ENCODE results near the gene KCNIP2. TPM values are rescaled to one million over a fixed set of nuclear protein-coding genes. Genes with fewer than 3 reads are reported as not detected.
A peak's percentile ranks its signal among the peaks of the same experiment; 100 is the strongest.

KCNIP2 gene
- total and polyA plus RNA-seq, 4 donors, result 0.18 to 2.0 (median 0.72) TPM

DNA sequence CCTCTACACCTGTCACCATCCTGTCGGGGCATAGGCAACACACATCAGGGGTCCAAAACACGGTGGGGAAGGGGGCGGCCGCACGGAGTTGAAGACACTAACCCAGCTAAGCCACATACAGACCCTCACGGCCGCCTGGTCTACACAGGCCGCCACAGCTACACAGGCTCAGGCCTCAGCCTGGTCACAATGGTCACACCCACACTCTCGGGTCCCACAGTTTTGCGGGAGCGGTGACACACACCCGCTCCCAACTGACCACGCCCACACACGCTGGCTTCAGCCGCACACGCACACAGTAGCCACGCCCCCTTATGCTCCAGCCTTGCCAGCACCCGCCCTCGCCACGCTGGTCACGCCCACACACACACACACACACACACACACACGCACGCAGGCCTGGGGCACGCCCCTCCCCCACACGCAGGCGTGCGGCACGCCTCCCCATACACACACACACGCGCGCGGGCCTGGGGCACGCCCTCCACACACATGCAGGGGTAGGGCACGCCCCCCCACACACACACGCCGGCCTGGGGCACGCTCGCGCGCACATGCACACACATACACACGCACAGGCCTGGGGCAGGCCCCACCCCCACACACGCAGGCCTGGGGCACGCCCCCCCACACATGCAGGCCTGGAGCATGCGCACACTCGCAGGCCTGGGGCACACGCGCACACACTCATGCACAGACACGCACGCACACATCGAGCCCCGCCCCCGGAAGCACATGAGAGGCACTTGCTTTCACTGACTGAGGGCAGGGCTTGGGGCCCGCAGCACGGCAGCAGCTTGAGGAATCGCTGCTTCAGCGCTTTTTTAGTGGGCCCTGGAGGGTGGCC lies 13.1 kb downstream of the KCNIP2 start (continued):
- TF ChIP-seq, protein P1, sequence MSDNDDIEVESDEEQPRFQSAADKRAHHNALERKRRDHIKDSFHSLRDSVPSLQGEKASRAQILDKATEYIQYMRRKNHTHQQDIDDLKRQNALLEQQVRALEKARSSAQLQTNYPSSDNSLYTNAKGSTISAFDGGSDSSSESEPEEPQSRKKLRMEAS (IDR thresholded peaks at IDR 0.05), result peak; percentile 53
- no peak for TF ChIP-seq NR2F2 (IDR thresholded peaks at IDR 0.05)

DNA sequence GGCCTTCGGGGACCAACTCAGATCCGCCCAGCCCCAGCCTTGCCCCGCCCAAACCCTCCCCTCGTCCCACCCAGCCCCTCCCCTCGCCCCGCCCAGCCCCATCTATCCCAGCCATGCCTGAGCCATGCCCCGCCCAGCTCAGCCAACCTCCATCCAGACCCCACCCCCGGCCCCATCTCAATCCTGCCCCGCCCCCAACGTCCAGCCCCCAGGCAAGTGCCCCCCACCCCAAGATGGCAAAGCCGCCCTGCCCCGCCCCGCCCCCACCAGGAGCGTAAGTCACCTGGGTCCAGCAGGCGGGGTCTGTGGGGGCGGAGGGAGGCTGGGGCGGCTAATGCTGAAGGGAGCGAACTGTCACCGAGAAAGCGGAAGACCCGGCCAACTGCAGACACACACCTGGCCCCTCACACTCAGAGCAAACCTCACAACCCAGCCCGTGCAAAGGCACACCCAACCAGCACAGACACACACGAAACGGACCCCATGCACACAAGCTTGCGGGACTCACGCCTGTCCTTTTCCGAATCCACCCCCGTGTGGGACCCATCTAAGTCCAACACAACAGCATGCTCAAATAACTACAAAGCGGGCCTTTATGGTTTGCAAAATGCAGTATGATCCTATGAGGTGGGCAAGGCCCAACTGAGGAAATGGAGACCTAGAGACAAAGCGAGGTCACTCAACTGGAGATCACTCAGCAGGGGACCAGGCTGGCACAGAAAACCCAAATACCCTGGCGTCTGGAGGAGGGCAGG lies 13.9 kb downstream of the KCNIP2 start:
- H3K27me3 ChIP-seq (ENCODE audit: control insufficient read depth in 4 of 4, insufficient read depth in 4 of 4, low read length in 3 of 4), result no peaks in the 10 kb centered on the region
- DNase-seq (ENCODE audit: low spot score), result peak; percentile 79
- 39% methylated on average over 31 of the region's 31 CpGs for WGBS
- H3K9ac ChIP-seq (ENCODE audit: low read depth in 1 of 2, low read length in 2 of 2), result no peak overlapping the region
- no peak for TF ChIP-seq SP1 (IDR thresholded peaks at IDR 0.05)
- TF ChIP-seq, protein P2, sequence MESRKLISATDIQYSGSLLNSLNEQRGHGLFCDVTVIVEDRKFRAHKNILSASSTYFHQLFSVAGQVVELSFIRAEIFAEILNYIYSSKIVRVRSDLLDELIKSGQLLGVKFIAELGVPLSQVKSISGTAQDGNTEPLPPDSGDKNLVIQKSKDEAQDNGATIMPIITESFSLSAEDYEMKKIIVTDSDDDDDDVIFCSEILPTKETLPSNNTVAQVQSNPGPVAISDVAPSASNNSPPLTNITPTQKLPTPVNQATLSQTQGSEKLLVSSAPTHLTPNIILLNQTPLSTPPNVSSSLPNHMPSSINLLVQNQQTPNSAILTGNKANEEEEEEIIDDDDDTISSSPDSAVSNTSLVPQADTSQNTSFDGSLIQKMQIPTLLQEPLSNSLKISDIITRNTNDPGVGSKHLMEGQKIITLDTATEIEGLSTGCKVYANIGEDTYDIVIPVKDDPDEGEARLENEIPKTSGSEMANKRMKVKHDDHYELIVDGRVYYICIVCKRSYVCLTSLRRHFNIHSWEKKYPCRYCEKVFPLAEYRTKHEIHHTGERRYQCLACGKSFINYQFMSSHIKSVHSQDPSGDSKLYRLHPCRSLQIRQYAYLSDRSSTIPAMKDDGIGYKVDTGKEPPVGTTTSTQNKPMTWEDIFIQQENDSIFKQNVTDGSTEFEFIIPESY (IDR thresholded peaks at IDR 0.05), result no peak
- TF ChIP-seq, protein P1 (IDR thresholded peaks at IDR 0.05), result no peak
- H3K9me3 ChIP-seq (ENCODE audit: control insufficient read depth in 4 of 4, low read length in 3 of 4), result no peaks in the 10 kb centered on the region
- H3K27ac ChIP-seq (ENCODE audit: low read depth in 1 of 2, low read length in 2 of 2), result peak overlapping the region in 1 of 2 donors; percentile 74
- H3K4me1 ChIP-seq (ENCODE audit: control insufficient read depth in 4 of 4, insufficient read depth in 4 of 4, low read length in 3 of 4), result peaks cover 0 to 25% (median 8%) of the 10 kb centered on the region in 4 donors
- H3K4me3 ChIP-seq (ENCODE audit: low read depth in 1 of 3, low read length in 3 of 3), result no peak overlapping the region
- no peaks in the 10 kb centered on the region for H3K36me3 ChIP-seq (ENCODE audit: control insufficient read depth in 4 of 4, insufficient read depth in 3 of 4, low read depth in 1 of 4, low read length in 3 of 4)

DNA sequence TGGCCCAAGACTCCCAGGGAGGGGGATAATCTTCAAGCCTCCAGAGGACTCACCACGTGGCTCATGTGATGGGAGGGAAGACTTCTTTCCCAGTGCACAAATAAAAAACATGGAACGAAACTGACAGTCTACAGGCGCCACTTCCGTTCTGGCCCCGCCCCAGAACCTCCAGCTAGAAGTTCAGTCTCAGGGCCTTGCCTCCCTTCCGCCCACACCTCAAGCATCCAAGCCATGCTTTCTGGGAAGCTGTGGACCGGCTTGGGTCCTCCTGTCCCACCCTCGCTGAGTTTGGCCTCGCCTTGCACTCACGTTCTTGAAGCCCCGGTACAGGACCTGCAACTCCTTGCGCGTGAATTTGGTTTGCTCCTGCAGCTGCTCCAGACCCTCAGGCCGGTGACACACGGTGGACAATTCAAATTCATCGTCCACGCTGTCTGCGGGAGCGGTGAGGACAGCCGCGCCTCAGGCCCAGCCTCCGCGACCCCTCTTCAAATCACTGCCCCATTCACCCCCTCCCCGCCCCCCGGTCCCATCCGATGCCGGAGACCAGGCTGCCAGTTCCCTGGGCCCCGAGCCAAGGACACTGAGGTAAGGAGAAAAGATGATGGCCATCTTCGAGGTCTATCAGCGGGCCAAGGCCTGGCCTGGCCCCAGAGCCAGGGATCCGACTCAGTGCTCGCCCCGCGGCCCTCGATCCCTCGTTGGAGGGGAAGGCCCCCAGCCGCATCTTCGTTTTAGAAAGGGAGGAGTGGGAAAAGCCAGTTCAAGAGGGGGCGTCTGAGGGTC lies 14.6 kb downstream of the KCNIP2 start:
- WGBS, result 83% methylated on average over 39 of the region's 39 CpGs
- H3K9ac ChIP-seq (ENCODE audit: low read depth in 1 of 2, low read length in 2 of 2), result no peak overlapping the region
- H3K36me3 ChIP-seq (ENCODE audit: control insufficient read depth in 4 of 4, insufficient read depth in 3 of 4, low read depth in 1 of 4, low read length in 3 of 4), result no peaks in the 10 kb centered on the region
- H3K27me3 ChIP-seq (ENCODE audit: control insufficient read depth in 4 of 4, insufficient read depth in 4 of 4, low read length in 3 of 4), result no peaks in the 10 kb centered on the region
- no peak overlapping the region for H3K4me3 ChIP-seq (ENCODE audit: low read depth in 1 of 3, low read length in 3 of 3)
- DNase-seq (ENCODE audit: low spot score), result no peak
- no peak overlapping the region for H3K27ac ChIP-seq (ENCODE audit: low read depth in 1 of 2, low read length in 2 of 2)
- no peaks in the 10 kb centered on the region for H3K9me3 ChIP-seq (ENCODE audit: control insufficient read depth in 4 of 4, low read length in 3 of 4)
- H3K4me1 ChIP-seq (ENCODE audit: control insufficient read depth in 4 of 4, insufficient read depth in 4 of 4, low read length in 3 of 4), result peaks cover 0 to 25% (median 8%) of the 10 kb centered on the region in 4 donors
- TF ChIP-seq HNF4A (conservative IDR thresholded peaks at IDR 0.05) (no peak), EGR1 (IDR thresholded peaks at IDR 0.05; ENCODE audit: low read depth in 2 of 2) (no peak), SP1 (IDR thresholded peaks at IDR 0.05) (no peak), GABPA (IDR thresholded peaks at IDR 0.05 in 1 of 2, conservative IDR thresholded peaks at IDR 0.05 in 1 of 2) (no peak)

All from liver (tissue), 9 donors.